Lower lobe of right lung (tissue), 2 donors: ENCODE measurements around the gene PPIA. TPM values are rescaled to one million over a fixed set of nuclear protein-coding genes. Genes with fewer than 3 reads are reported as not detected.

ENCODE experiments used
- ATAC-seq, 2 donors: fragments of 200-7000 bp; cut with Tn5 transposase; one replicate each; pipeline ENCODE4 v1.9.1; 2020 to 2022; ENCODE audit warnings: mild to moderate bottlenecking in 2 of 2, moderate library complexity in 2 of 2
- DNase-seq: peaks from one replicate; pipeline ENCODE4 v3.0.0-alpha.2; 2020
- H3K27ac ChIP-seq: fragments of 200-600 bp; one replicate; pipeline ENCODE4 v1.8.0; 2022
- H3K27me3 ChIP-seq: fragments of 200-600 bp; one replicate; pipeline ENCODE4 v1.8.0; 2022; ENCODE audit warnings: low read depth
- H3K36me3 ChIP-seq: fragments of 200-600 bp; one replicate; pipeline ENCODE4 v1.8.0; 2022; ENCODE audit warnings: mild to moderate bottlenecking
- H3K4me1 ChIP-seq: fragments of 200-600 bp; one replicate; pipeline ENCODE4 v1.8.0; 2022
- H3K4me3 ChIP-seq: fragments of 200-600 bp; one replicate; pipeline ENCODE4 v1.8.0; 2022; ENCODE audit warnings: mild to moderate bottlenecking
- H3K9me3 ChIP-seq: fragments of 200-600 bp; one replicate; pipeline ENCODE4 v1.8.0; 2022
- intact Hi-C: fragments of 100-400 bp; cut with DNase I; formaldehyde crosslinking; loops from one replicate; pipeline ENCODE4 v1.11.0; 2022
- total RNA-seq: library from RNA; stranded (reverse); fragmentation: NEBNext Ultra II Directional; extraction: Animal tissue kit (Norgen Biotek cat#: 25700); gene quantifications from one replicate; pipeline ENCODE4 v1.2.1, GENCODE V29; 2021
- TF ChIP-seq, protein P1 (sequence below): fragments of 200-600 bp; IDR thresholded peaks from one replicate; pipeline ENCODE4 v1.8.0; 2022; ENCODE audit warnings: antibody characterized with exemption, mild to moderate bottlenecking
- donor health status: DM: no; HTN: yes; CAD: no; lungs with severe emphysema.

PPIA gene
- total RNA-seq, 1 donor from 2014 or later, result 964 TPM

DNA sequence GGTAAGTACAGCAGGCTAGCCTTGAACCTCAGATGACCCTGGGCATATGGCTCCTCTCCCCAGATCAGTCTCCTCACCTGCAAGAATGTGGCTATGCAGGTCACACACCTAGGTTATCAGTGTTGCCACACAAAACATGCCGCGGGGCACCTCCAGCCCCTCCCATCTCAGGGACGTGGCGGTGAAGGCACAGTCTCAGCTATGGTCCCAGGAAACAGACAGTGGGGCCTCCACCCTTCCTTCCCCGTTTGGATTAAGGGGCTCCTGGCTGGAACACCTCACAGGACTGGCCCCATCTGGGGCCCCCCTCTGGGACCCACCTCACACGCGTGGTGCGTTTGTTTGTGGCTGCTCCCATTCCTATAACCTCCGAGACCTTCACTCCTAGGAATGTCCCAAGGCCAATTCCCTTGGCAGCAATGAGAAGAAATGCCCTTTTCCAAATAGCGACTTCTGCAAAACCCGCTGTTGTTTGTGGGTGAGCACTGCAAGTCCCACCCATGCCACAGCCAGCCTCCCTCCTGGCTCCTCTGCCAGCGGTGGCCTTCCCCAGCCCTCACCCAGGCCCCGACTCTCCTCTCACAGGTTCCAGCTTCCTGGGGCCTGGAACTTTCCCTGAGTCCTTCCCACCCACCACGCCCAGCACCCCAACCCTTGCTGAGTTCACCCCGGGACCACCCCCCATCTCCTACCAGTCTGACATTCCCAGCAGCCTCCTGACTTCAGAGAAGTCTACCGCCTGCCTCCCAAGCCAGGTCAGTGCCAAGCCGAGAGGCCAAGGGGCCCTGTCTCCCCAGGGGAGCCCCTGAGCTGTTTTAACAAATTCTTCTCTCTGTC lies 30.7 kb upstream of the PPIA start:
- Histone ChIP-seq H3K27me3 (no peaks in the 10 kb centered on the region), H3K36me3 (peaks cover 72% of the 10 kb centered on the region), H3K4me1 (peaks cover 33% of the 10 kb centered on the region), H3K27ac (no peak overlapping the region), H3K4me3 (no peak overlapping the region), H3K9me3 (no peaks in the 10 kb centered on the region)
- DNase-seq, result no peak
- TF ChIP-seq, protein P1, sequence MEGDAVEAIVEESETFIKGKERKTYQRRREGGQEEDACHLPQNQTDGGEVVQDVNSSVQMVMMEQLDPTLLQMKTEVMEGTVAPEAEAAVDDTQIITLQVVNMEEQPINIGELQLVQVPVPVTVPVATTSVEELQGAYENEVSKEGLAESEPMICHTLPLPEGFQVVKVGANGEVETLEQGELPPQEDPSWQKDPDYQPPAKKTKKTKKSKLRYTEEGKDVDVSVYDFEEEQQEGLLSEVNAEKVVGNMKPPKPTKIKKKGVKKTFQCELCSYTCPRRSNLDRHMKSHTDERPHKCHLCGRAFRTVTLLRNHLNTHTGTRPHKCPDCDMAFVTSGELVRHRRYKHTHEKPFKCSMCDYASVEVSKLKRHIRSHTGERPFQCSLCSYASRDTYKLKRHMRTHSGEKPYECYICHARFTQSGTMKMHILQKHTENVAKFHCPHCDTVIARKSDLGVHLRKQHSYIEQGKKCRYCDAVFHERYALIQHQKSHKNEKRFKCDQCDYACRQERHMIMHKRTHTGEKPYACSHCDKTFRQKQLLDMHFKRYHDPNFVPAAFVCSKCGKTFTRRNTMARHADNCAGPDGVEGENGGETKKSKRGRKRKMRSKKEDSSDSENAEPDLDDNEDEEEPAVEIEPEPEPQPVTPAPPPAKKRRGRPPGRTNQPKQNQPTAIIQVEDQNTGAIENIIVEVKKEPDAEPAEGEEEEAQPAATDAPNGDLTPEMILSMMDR, result no peak
- no peak for ATAC-seq
- intact Hi-C loops, result no loop called here

- DNase-seq, result no peak
- no peaks in the 10 kb centered on the region for H3K9me3 ChIP-seq
- H3K36me3 ChIP-seq, result peaks cover 66% of the 10 kb centered on the region
- H3K27me3 ChIP-seq, result no peaks in the 10 kb centered on the region
- H3K27ac ChIP-seq, result no peak overlapping the region
- peaks cover 35% of the 10 kb centered on the region for H3K4me1 ChIP-seq
- intact Hi-C loops, result no loop called here
- TF ChIP-seq, protein P1, result no peak
- H3K4me3 ChIP-seq, result no peak overlapping the region
- ATAC-seq, result no peak
Observed at GRCh38 chr7:44766416-44766801, 30.1 kb upstream of the PPIA start.

GRCh38 chr7:44767134-44767911 lies 29.2 kb upstream of the PPIA start:
- intact Hi-C loops, result no loop called here
- Histone ChIP-seq H3K4me1 (peaks cover 35% of the 10 kb centered on the region), H3K36me3 (peaks cover 57% of the 10 kb centered on the region), H3K27ac (peak overlapping the region; percentile 67), H3K4me3 (no peak overlapping the region), H3K27me3 (no peaks in the 10 kb centered on the region), H3K9me3 (no peaks in the 10 kb centered on the region)
- ATAC-seq, result no peak
- TF ChIP-seq, protein P1, result no peak
- no peak for DNase-seq

DNA sequence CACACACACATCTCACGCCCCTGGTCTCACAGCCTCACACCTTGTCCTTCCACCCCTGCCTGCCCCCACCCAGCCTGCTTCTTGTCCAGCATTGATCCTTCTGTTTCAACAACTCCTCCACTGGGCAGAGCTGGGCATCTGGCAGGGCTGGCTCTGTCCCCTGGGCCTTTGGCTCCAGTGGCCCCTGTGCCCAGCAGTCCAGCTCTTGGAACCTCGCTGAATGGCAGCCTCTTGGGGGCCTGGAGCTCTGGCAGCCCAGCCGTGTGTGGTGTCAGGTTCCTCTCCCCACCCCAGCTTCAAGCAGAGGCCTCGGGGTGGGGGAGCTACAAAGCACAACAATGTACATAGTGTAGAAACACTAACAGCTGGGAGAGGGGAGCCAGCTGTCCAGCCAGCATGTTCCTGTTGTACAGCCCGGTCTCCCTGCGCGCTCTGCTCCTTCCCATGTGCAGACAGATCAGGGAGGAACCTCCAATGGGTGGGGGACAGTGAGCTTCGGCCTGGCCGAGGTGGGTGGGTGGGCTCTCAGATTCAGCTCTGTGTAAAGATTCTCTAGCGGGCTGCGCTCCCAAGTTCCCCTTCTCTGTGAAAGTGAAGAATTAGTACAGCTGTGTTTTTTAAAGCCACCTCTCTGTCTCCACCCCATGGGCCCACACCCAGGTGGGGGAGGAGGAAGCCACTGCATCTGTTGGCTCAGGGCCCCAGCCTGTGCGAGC lies 28.4 kb upstream of the PPIA start:
- Histone ChIP-seq H3K9me3 (no peaks in the 10 kb centered on the region), H3K36me3 (peaks cover 50% of the 10 kb centered on the region), H3K4me1 (peaks cover 35% of the 10 kb centered on the region), H3K27me3 (no peaks in the 10 kb centered on the region), H3K27ac (peak overlapping the region; percentile 67), H3K4me3 (no peak overlapping the region)
- ATAC-seq, result peak; percentile 30 to 57
- intact Hi-C loops, result no loop called here
- no peak for DNase-seq
- TF ChIP-seq, protein P1, result no peak

DNA sequence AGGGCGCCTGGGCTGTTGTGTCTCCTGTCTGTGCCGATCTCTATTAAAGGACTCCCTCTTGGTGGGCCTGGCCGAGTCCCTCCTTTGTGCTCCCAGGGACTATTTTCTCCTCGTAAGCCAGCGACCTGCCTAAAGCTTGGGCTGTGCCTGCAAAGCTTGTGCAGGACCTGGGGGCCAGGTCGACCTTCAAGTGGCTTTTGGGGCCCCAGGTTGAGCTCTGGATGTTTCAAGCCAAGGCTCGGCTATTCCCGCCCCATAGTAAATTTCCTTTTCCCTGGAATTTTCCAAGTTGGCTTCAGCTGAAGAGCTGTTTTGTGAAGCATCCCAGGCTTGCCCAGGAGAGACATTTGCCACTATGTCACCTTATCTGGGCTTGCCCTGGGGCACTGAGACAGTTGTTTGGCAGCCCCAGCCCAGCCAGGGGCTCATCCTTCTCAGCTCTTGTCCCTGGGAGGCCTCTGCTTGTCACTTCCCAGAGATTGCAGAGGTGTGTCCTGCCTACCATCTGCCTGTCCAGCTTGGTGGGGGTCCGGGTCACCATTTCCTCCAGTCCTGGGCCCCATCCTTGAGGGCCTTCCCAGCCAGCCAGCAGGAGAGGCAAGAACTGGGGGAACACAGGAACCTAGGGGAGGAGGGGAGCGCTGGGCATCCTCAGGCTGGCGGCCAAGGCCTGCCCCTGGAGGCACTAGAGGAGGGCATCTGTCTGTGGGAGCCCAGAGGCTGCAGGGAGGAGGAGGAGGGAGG lies 27.7 kb upstream of the PPIA start:
- intact Hi-C loops, result no loop called here
- DNase-seq, result no peak
- Histone ChIP-seq H3K36me3 (peaks cover 42% of the 10 kb centered on the region), H3K4me1 (peaks cover 35% of the 10 kb centered on the region), H3K9me3 (no peaks in the 10 kb centered on the region), H3K27ac (peak overlapping the region; percentile 67), H3K27me3 (no peaks in the 10 kb centered on the region), H3K4me3 (no peak overlapping the region)
- TF ChIP-seq, protein P1, result no peak
- peak; percentile 16 for ATAC-seq
